ENCODE measurements around the gene TBX19. TPM values are rescaled to one million over a fixed set of nuclear protein-coding genes. Genes with fewer than 3 reads are reported as not detected.

Gene TBX19
- polyA plus RNA-seq, 4 donors = 0.67 to 1.9 (median 1.0) TPM

- H3K9me3 ChIP-seq (ENCODE audit: control insufficient read depth in 2 of 2, insufficient read depth in 1 of 2, low read depth in 1 of 2, low read length in 1 of 2) = no peaks in the 10 kb centered on the region
- H3K4me1 ChIP-seq (ENCODE audit: control insufficient read depth in 3 of 3, insufficient read depth in 2 of 3, low read depth in 1 of 3, low read length in 2 of 3) = peaks cover 0 to 9% (median 0%) of the 10 kb centered on the region in 3 donors
- H3K4me3 ChIP-seq (ENCODE audit: low read depth in 1 of 3, low read length in 3 of 3) = no peak overlapping the region
- 45 to 47% (median 46%) methylated on average over 5 of the region's 5 CpGs for WGBS, 3 donors
- DNase-seq = peak; percentile 25 to 48
- peaks cover 0 to 2% (median 0%) of the 10 kb centered on the region in 3 donors for H3K36me3 ChIP-seq (ENCODE audit: control insufficient read depth in 3 of 3, insufficient read depth in 2 of 3, low read depth in 1 of 3, low read length in 3 of 3)
- FAIRE-seq = no peak
- no peak overlapping the region for H3K27ac ChIP-seq (ENCODE audit: low read depth in 1 of 3, low read length in 2 of 3)
- H3K27me3 ChIP-seq (ENCODE audit: control insufficient read depth in 3 of 3, insufficient read depth in 3 of 3, low read length in 3 of 3) = no peaks in the 10 kb centered on the region
These were observed 40.2 kb downstream of the TBX19 start for GRCh38 chr1:168320800-168321450.

- DNase-seq (peak in 1 of 2 donors; percentile 49), FAIRE-seq (no peak)
- no peak overlapping the region for H3K4me3 ChIP-seq (ENCODE audit: low read depth in 1 of 3, low read length in 3 of 3)
- no peak overlapping the region for H3K27ac ChIP-seq (ENCODE audit: low read depth in 1 of 3, low read length in 2 of 3)
- peaks cover 0 to 2% (median 0%) of the 10 kb centered on the region in 3 donors for H3K36me3 ChIP-seq (ENCODE audit: control insufficient read depth in 3 of 3, insufficient read depth in 2 of 3, low read depth in 1 of 3, low read length in 3 of 3)
- no peaks in the 10 kb centered on the region for H3K9me3 ChIP-seq (ENCODE audit: control insufficient read depth in 2 of 2, insufficient read depth in 1 of 2, low read depth in 1 of 2, low read length in 1 of 2)
- H3K27me3 ChIP-seq (ENCODE audit: control insufficient read depth in 3 of 3, insufficient read depth in 3 of 3, low read length in 3 of 3) = no peaks in the 10 kb centered on the region
- 0 to 78% (median 35%) methylated on average over 1 of the region's 1 CpG for WGBS, 3 donors
- peaks cover 0 to 9% (median 0%) of the 10 kb centered on the region in 3 donors for H3K4me1 ChIP-seq (ENCODE audit: control insufficient read depth in 3 of 3, insufficient read depth in 2 of 3, low read depth in 1 of 3, low read length in 2 of 3)
These were observed 41.3 kb downstream of the TBX19 start for GRCh38 chr1:168321945-168322344.

GRCh38 chr1:168324745-168325425, 44.2 kb downstream of the TBX19 start:
- WGBS, 3 donors = 88 to 94% (median 90%) methylated on average over 4 of the region's 4 CpGs
- H3K27ac ChIP-seq (ENCODE audit: low read depth in 1 of 3, low read length in 2 of 3) = no peak overlapping the region

GRCh38 chr1:168328731-168329364, 48.2 kb downstream of the TBX19 start:
- H3K4me1 ChIP-seq (ENCODE audit: control insufficient read depth in 3 of 3, insufficient read depth in 2 of 3, low read depth in 1 of 3, low read length in 2 of 3) = no peaks in the 10 kb centered on the region
- H3K9me3 ChIP-seq (ENCODE audit: control insufficient read depth in 2 of 2, insufficient read depth in 1 of 2, low read depth in 1 of 2, low read length in 1 of 2) = no peaks in the 10 kb centered on the region
- no peak overlapping the region for H3K27ac ChIP-seq (ENCODE audit: low read depth in 1 of 3, low read length in 2 of 3)
- no peak for FAIRE-seq
- H3K27me3 ChIP-seq (ENCODE audit: control insufficient read depth in 3 of 3, insufficient read depth in 3 of 3, low read length in 3 of 3) = no peaks in the 10 kb centered on the region
- DNase-seq = no peak
- H3K36me3 ChIP-seq (ENCODE audit: control insufficient read depth in 3 of 3, insufficient read depth in 2 of 3, low read depth in 1 of 3, low read length in 3 of 3) = no peaks in the 10 kb centered on the region
- 90 to 92% (median 92%) methylated on average over 5 of the region's 5 CpGs for WGBS, 3 donors
- H3K4me3 ChIP-seq (ENCODE audit: low read depth in 1 of 3, low read length in 3 of 3) = no peak overlapping the region

More at GRCh38 chr1:168324745-168325425, 44.2 kb downstream of the TBX19 start:
- no peaks in the 10 kb centered on the region for H3K27me3 ChIP-seq (ENCODE audit: control insufficient read depth in 3 of 3, insufficient read depth in 3 of 3, low read length in 3 of 3)
- H3K9me3 ChIP-seq (ENCODE audit: control insufficient read depth in 2 of 2, insufficient read depth in 1 of 2, low read depth in 1 of 2, low read length in 1 of 2) = no peaks in the 10 kb centered on the region
- FAIRE-seq (no peak), DNase-seq (no peak)
- H3K4me3 ChIP-seq (ENCODE audit: low read depth in 1 of 3, low read length in 3 of 3) = no peak overlapping the region
- peaks cover 0 to 6% (median 0%) of the 10 kb centered on the region in 3 donors for H3K4me1 ChIP-seq (ENCODE audit: control insufficient read depth in 3 of 3, insufficient read depth in 2 of 3, low read depth in 1 of 3, low read length in 2 of 3)
- H3K36me3 ChIP-seq (ENCODE audit: control insufficient read depth in 3 of 3, insufficient read depth in 2 of 3, low read depth in 1 of 3, low read length in 3 of 3) = no peaks in the 10 kb centered on the region

- no peaks in the 10 kb centered on the region for H3K36me3 ChIP-seq (ENCODE audit: control insufficient read depth in 3 of 3, insufficient read depth in 2 of 3, low read depth in 1 of 3, low read length in 3 of 3)
- H3K4me1 ChIP-seq (ENCODE audit: control insufficient read depth in 3 of 3, insufficient read depth in 2 of 3, low read depth in 1 of 3, low read length in 2 of 3) = no peaks in the 10 kb centered on the region
- no peak overlapping the region for H3K27ac ChIP-seq (ENCODE audit: low read depth in 1 of 3, low read length in 2 of 3)
- DNase-seq = no peak
- H3K4me3 ChIP-seq (ENCODE audit: low read depth in 1 of 3, low read length in 3 of 3) = no peak overlapping the region
- peak; percentile 71 for FAIRE-seq
- H3K9me3 ChIP-seq (ENCODE audit: control insufficient read depth in 2 of 2, insufficient read depth in 1 of 2, low read depth in 1 of 2, low read length in 1 of 2) = no peaks in the 10 kb centered on the region
- WGBS, 3 donors = 73 to 81% (median 78%) methylated on average over 3 of the region's 3 CpGs
- no peaks in the 10 kb centered on the region for H3K27me3 ChIP-seq (ENCODE audit: control insufficient read depth in 3 of 3, insufficient read depth in 3 of 3, low read length in 3 of 3)
These were observed 49.6 kb downstream of the TBX19 start for GRCh38 chr1:168330285-168330684.

- no peak for DNase-seq
- no peak overlapping the region for H3K27ac ChIP-seq (ENCODE audit: low read depth in 1 of 3, low read length in 2 of 3)
- no peaks in the 10 kb centered on the region for H3K9me3 ChIP-seq (ENCODE audit: control insufficient read depth in 2 of 2, insufficient read depth in 1 of 2, low read depth in 1 of 2, low read length in 1 of 2)
- no peaks in the 10 kb centered on the region for H3K4me1 ChIP-seq (ENCODE audit: control insufficient read depth in 3 of 3, insufficient read depth in 2 of 3, low read depth in 1 of 3, low read length in 2 of 3)
- H3K4me3 ChIP-seq (ENCODE audit: low read depth in 1 of 3, low read length in 3 of 3) = no peak overlapping the region
- H3K36me3 ChIP-seq (ENCODE audit: control insufficient read depth in 3 of 3, insufficient read depth in 2 of 3, low read depth in 1 of 3, low read length in 3 of 3) = no peaks in the 10 kb centered on the region
- FAIRE-seq = peak; percentile 95
- no peaks in the 10 kb centered on the region for H3K27me3 ChIP-seq (ENCODE audit: control insufficient read depth in 3 of 3, insufficient read depth in 3 of 3, low read length in 3 of 3)
- WGBS, 3 donors = 88 to 100% (median 97%) methylated on average over 1 of the region's 1 CpG
These were observed 50.9 kb downstream of the TBX19 start for GRCh38 chr1:168331569-168331968.

- Histone ChIP-seq H3K9me3 (ENCODE audit: control insufficient read depth in 2 of 2, insufficient read depth in 1 of 2, low read depth in 1 of 2, low read length in 1 of 2) (no peaks in the 10 kb centered on the region), H3K27ac (ENCODE audit: low read depth in 1 of 3, low read length in 2 of 3) (no peak overlapping the region), H3K4me1 (ENCODE audit: control insufficient read depth in 3 of 3, insufficient read depth in 2 of 3, low read depth in 1 of 3, low read length in 2 of 3) (no peaks in the 10 kb centered on the region), H3K4me3 (ENCODE audit: low read depth in 1 of 3, low read length in 3 of 3) (no peak overlapping the region), H3K27me3 (ENCODE audit: control insufficient read depth in 3 of 3, insufficient read depth in 3 of 3, low read length in 3 of 3) (no peaks in the 10 kb centered on the region), H3K36me3 (ENCODE audit: control insufficient read depth in 3 of 3, insufficient read depth in 2 of 3, low read depth in 1 of 3, low read length in 3 of 3) (no peaks in the 10 kb centered on the region)
- FAIRE-seq (no peak), DNase-seq (peak in 1 of 2 donors; percentile 33)
- WGBS, 3 donors = 43 to 73% (median 64%) methylated on average over 6 of the region's 6 CpGs
These were observed 53.0 kb downstream of the TBX19 start for GRCh38 chr1:168333562-168334276.

- Histone ChIP-seq H3K27ac (ENCODE audit: low read depth in 1 of 3, low read length in 2 of 3) (no peak overlapping the region), H3K36me3 (ENCODE audit: control insufficient read depth in 3 of 3, insufficient read depth in 2 of 3, low read depth in 1 of 3, low read length in 3 of 3) (no peaks in the 10 kb centered on the region), H3K9me3 (ENCODE audit: control insufficient read depth in 2 of 2, insufficient read depth in 1 of 2, low read depth in 1 of 2, low read length in 1 of 2) (no peaks in the 10 kb centered on the region), H3K27me3 (ENCODE audit: control insufficient read depth in 3 of 3, insufficient read depth in 3 of 3, low read length in 3 of 3) (no peaks in the 10 kb centered on the region), H3K4me1 (ENCODE audit: control insufficient read depth in 3 of 3, insufficient read depth in 2 of 3, low read depth in 1 of 3, low read length in 2 of 3) (no peaks in the 10 kb centered on the region), H3K4me3 (ENCODE audit: low read depth in 1 of 3, low read length in 3 of 3) (no peak overlapping the region)
- WGBS, 3 donors = 67 to 71% (median 70%) methylated on average over 1 of the region's 1 CpG
- DNase-seq (no peak), FAIRE-seq (no peak)
These were observed 54.8 kb downstream of the TBX19 start for GRCh38 chr1:168335500-168335899.

All from small intestine (tissue), 7 donors.